Measurements from ENCODE around the gene ZNF423. TPM values are rescaled to one million over a fixed set of nuclear protein-coding genes. Genes with fewer than 3 reads are reported as not detected.

The ZNF423 gene
- total and polyA plus RNA-seq, 12 donors, result 1.7 to 10.6 (median 5.5) TPM

DNA sequence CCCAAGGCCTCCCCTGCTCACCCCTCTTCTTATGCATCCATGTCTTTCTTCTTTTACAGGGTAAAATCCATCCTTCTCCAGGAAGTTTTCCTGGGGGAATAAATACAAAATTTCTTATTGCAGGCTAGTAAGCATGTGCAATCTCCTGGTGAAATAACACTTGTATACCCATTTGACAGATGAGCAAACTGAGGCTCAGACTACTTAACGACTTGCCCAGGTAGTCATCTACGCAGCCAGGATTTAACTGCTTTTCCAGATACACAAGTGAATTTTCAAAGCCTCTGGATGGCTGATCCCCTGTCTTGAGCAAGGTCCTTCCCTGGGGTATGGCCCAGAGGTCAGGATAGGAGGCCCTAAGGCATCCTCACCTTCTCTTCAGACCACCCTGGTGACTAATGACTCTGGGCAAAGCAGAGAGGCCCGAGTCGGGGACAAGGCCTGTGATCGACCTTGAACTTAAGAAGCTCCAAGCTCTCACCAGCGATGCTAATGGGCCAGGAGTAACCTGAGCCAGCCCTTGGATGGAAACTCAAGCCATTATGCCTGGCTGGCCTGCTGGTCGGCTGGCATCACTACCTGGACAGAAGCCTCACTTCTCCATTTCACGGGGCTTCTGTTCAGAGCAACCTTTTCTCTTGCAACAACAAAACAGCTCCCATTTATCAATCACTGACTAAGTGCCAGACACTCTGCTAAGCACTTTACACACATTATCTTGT is 33.1 kb downstream of the ZNF423 start:
- Histone ChIP-seq H3K4me3 (no peak overlapping the region), H3K27me3 (no peaks in the 10 kb centered on the region), H3K27ac (no peak overlapping the region), H3K36me3 (replicated peaks in 1 of 2) (no peaks in the 10 kb centered on the region), H3K9me3 (replicated peaks in 1 of 3) (no peaks in the 10 kb centered on the region), H3K4me1 (replicated peaks in 1 of 2) (peaks cover 0 to 16% of the 10 kb centered on the region in 2 donors)
- intact Hi-C loops (cut with DNase I), result no loop called here
- no peak for DNase-seq
- WGBS, 4 donors, result 54 to 61% (median 57%) methylated on average over 5 to 8 of the region's 8 CpGs
- TF ChIP-seq, protein P1, sequence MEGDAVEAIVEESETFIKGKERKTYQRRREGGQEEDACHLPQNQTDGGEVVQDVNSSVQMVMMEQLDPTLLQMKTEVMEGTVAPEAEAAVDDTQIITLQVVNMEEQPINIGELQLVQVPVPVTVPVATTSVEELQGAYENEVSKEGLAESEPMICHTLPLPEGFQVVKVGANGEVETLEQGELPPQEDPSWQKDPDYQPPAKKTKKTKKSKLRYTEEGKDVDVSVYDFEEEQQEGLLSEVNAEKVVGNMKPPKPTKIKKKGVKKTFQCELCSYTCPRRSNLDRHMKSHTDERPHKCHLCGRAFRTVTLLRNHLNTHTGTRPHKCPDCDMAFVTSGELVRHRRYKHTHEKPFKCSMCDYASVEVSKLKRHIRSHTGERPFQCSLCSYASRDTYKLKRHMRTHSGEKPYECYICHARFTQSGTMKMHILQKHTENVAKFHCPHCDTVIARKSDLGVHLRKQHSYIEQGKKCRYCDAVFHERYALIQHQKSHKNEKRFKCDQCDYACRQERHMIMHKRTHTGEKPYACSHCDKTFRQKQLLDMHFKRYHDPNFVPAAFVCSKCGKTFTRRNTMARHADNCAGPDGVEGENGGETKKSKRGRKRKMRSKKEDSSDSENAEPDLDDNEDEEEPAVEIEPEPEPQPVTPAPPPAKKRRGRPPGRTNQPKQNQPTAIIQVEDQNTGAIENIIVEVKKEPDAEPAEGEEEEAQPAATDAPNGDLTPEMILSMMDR (IDR thresholded peaks at IDR 0.05), result no peak
- TF ChIP-seq POLR2A (IDR thresholded peaks at IDR 0.05), result no peak

DNA sequence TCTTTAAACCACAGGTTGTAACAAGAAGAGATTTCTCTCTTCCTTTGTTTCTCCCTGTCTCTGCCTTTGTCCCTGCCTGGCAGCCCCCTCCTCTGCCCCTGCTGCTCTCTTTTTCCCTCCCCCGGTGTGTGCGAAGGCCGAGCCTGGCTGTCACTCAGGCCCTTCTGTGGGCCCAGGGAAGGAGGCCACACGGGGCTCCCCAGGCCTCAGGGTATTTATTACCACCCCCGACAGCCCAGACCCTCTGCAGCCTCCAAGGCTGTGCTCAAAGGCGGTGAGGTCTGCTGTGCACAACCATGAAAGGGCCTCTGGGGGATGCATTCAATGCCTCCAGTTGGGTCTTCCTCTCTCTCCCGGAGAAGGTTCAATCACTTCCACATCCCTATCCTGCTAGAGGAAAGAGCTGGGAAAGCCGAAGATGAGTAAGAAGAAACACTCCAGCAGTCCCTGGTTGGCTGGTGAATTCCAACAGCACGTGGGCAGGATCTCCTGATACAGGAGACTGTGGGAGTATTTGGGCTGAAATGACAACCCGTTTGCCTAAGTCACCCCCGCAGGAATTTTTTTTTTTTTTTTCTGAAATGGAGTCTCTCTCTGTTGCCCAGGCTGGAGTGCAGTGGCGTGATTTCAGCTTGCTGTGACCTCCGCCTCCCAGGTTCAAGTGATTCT is 34.2 kb downstream of the ZNF423 start:
- H3K27ac ChIP-seq, result no peak overlapping the region
- no peak overlapping the region for H3K4me3 ChIP-seq
- H3K4me1 ChIP-seq (replicated peaks in 1 of 2), result peaks cover 0 to 6% of the 10 kb centered on the region in 2 donors
- no peaks in the 10 kb centered on the region for H3K27me3 ChIP-seq
- intact Hi-C loops (cut with DNase I), result no loop called here
- no peaks in the 10 kb centered on the region for H3K36me3 ChIP-seq (replicated peaks in 1 of 2)
- H3K9me3 ChIP-seq (replicated peaks in 1 of 3), result no peaks in the 10 kb centered on the region
- WGBS, 4 donors, result 82 to 94% (median 87%) methylated on average over 13 of the region's 13 CpGs
- no peak for DNase-seq
- TF ChIP-seq, protein P1 (IDR thresholded peaks at IDR 0.05), result no peak
- no peak for TF ChIP-seq POLR2A (IDR thresholded peaks at IDR 0.05)

GRCh38 chr16:49821156-49821555 is 34.8 kb downstream of the ZNF423 start:
- H3K4me3 ChIP-seq, result no peak overlapping the region
- TF ChIP-seq POLR2A (IDR thresholded peaks at IDR 0.05), result no peak
- TF ChIP-seq, protein P1 (IDR thresholded peaks at IDR 0.05), result no peak
- H3K27ac ChIP-seq, result no peak overlapping the region
- H3K36me3 ChIP-seq (replicated peaks in 1 of 2), result no peaks in the 10 kb centered on the region
- H3K27me3 ChIP-seq, result no peaks in the 10 kb centered on the region
- intact Hi-C loops (cut with DNase I), result no loop called here
- WGBS, 4 donors, result 82 to 91% (median 89%) methylated on average over 9 of the region's 9 CpGs
- DNase-seq, result no peak
- H3K4me1 ChIP-seq (replicated peaks in 1 of 2), result no peaks in the 10 kb centered on the region
- H3K9me3 ChIP-seq (replicated peaks in 1 of 3), result no peaks in the 10 kb centered on the region

DNA sequence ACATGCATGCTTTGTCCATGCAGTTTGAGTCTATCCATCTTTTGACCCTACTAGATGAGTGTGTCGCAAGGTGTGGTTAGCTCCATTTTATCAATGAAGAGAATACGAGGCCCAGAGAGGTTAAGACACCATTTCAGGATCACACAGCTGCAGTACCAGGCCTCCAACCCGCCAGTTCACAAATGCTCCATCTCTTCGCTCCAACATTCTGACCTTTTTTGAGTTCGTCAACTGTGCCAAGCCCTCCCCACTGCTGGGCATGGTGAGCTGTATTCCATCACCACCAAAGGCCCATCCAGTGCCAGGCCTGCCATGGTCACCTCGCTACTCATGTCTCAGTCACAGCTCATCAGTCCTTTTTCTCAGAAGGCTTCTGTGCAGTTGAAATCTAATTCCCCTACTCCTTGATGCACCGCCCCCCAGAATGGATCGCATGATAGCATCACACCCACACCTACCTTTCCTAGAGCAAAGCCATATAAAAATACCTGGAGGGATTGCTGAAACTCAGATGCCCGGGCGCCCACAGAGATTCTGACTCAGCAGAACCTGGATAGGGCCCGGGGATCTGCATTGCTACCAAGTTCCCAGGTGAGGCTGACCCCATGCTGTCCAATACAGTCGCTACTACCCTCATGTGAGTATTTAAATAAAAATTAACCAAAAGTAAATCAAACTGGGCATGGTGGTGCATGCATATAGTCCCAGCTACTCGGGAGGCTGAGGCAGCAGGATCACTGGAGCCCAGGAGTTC is 38.0 kb downstream of the ZNF423 start:
- no peaks in the 10 kb centered on the region for H3K27me3 ChIP-seq
- DNase-seq, result no peak
- no peak for TF ChIP-seq POLR2A (IDR thresholded peaks at IDR 0.05)
- TF ChIP-seq, protein P1 (IDR thresholded peaks at IDR 0.05), result no peak
- WGBS, 4 donors, result 93 to 95% (median 95%) methylated on average over 13 of the region's 13 CpGs
- H3K4me1 ChIP-seq (replicated peaks in 1 of 2), result no peaks in the 10 kb centered on the region
- no peak overlapping the region for H3K4me3 ChIP-seq
- intact Hi-C loops (cut with DNase I), result no loop called here
- no peaks in the 10 kb centered on the region for H3K36me3 ChIP-seq (replicated peaks in 1 of 2)
- H3K9me3 ChIP-seq (replicated peaks in 1 of 3), result no peaks in the 10 kb centered on the region
- H3K27ac ChIP-seq, result no peak overlapping the region
